HEK293 (cell line): Measurements from ENCODE around the gene IRF3.

ENCODE experiments used
- CTCF ChIP-seq: fragments of 450-650 bp; formaldehyde crosslinking; IDR thresholded peaks from 2 replicates; pipeline ENCODE4 v1.5.1; 2016; ENCODE audit warnings: missing biosample characterization, missing genetic modification characterization
- HIC1 ChIP-seq: fragments of 450-650 bp; formaldehyde crosslinking; IDR thresholded peaks from 2 replicates; pipeline ENCODE4 v1.5.1; 2016; ENCODE audit warnings: missing biosample characterization, missing genetic modification characterization
- REST ChIP-seq: fragments of 450-650 bp; formaldehyde crosslinking; IDR thresholded peaks from 2 replicates; pipeline ENCODE4 v1.5.1; 2016; ENCODE audit warnings: missing biosample characterization, missing genetic modification characterization
- TCF7L2 ChIP-seq: IDR thresholded peaks from 2 replicates; pipeline ENCODE4 v1.6.1; 2011; ENCODE audit warnings: low read depth, mild to moderate bottlenecking, inconsistent platforms, low read length, moderate library complexity, borderline replicate concordance
- ZBTB10 ChIP-seq: fragments of 450-650 bp; formaldehyde crosslinking; IDR thresholded peaks from 2 replicates; pipeline ENCODE4 v1.5.1; 2016; ENCODE audit warnings: missing biosample characterization, missing genetic modification characterization
- ZBTB7A ChIP-seq: fragments of 450-650 bp; formaldehyde crosslinking; IDR thresholded peaks from 2 replicates; pipeline ENCODE4 v1.5.1; 2016; ENCODE audit warnings: low read depth, missing biosample characterization, missing genetic modification characterization
- ZEB2 ChIP-seq: fragments of 450-650 bp; formaldehyde crosslinking; IDR thresholded peaks from 2 replicates; pipeline ENCODE4 v1.5.1; 2016; ENCODE audit warnings: missing biosample characterization, missing genetic modification characterization
- ZNF521 ChIP-seq: fragments of 450-650 bp; formaldehyde crosslinking; IDR thresholded peaks from 2 replicates; pipeline ENCODE4 v1.5.1; 2017; ENCODE audit warnings: missing biosample characterization, mild to moderate bottlenecking, missing genetic modification characterization

- no peak for TF ChIP-seq TCF7L2
- TF ChIP-seq ZBTB10 (tag by site-specific recombination): no peak
- no peak for TF ChIP-seq CTCF (tag by site-specific recombination)
- TF ChIP-seq ZNF521 (tag by site-specific recombination): no peak
- TF ChIP-seq REST: no peak
- no peak for TF ChIP-seq ZBTB7A (tag by site-specific recombination)
- TF ChIP-seq HIC1: no peak
- TF ChIP-seq ZEB2 (tag by site-specific recombination): no peak
Measured at GRCh38 chr19:49651820-49652550, 13.7 kb downstream of the IRF3 start.
